ENCODE data around the gene MXD3. TPM values are rescaled to one million over a fixed set of nuclear protein-coding genes. Genes with fewer than 3 reads are reported as not detected.

Gene MXD3
- total RNA-seq, 1 experiment from 2014 or later: 53.3 TPM

DNA sequence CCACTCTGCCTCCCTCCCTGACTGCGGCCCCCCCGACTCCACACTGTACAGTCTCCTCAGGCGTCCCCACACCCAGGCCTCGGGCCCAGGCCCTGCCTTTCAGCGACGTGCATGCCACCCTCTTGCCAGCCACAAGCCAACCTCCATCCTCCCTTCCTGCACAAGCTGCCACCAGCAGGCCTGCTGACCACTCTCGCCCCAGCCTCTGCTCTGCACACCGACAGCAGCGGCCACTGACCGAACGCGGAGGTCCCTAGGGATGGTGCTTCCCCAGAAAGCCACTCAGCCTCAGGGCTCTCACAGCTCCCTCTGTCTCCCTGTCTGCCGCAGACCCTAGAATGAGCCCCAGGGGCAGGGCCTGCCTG lies 21.2 kb upstream of the MXD3 start:
- no peak overlapping the region for H3K4me3 ChIP-seq
- H3K9me3 ChIP-seq: no peaks in the 10 kb centered on the region
- no peaks in the 10 kb centered on the region for H3K27me3 ChIP-seq
- H3K36me3 ChIP-seq: peaks cover 85% of the 10 kb centered on the region
- no peak for DNase-seq

DNA sequence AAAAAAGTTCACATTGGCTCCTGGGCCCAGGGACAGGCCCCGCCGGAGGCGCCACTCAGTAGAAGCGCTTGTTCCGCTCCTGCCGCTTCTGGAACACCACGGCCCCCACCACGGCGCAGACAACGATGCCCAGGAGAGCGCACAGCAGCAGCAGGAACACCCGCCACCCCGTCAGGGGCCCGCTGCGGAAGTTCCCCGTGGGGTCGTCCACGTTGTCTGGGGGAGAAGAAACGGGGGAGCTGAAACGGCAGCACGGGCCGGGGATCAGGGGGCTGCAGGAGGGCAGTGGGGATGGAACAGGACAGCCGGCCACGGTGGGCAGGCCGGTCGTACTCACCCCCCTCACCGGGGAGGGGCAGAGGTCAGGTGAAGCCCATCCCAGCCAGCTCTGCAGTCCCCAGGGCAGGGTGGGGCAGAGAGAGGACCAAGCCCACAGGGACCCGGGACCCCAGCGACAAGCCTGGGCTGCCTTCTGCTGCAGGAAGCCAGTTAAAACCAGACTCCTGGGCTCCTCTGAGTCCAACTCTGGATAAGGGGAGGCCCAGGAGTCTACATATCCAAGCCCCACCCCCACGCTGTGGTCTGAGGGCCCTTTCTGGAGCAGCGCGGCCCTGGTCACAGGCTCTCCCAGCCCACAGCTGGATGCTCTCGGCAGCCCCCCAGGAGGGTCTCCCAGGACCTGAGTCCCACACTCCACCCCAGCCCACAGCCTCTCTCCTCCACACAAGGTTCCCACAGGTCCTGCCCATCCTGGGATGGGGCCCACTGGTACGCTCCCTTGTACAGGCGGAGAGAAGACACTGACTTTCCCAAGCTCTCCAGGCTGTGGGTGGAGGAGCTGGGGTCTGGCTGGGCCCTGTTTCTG lies 20.6 kb upstream of the MXD3 start:
- H3K36me3 ChIP-seq: peaks cover 79% of the 10 kb centered on the region
- DNase-seq: no peak

DNA sequence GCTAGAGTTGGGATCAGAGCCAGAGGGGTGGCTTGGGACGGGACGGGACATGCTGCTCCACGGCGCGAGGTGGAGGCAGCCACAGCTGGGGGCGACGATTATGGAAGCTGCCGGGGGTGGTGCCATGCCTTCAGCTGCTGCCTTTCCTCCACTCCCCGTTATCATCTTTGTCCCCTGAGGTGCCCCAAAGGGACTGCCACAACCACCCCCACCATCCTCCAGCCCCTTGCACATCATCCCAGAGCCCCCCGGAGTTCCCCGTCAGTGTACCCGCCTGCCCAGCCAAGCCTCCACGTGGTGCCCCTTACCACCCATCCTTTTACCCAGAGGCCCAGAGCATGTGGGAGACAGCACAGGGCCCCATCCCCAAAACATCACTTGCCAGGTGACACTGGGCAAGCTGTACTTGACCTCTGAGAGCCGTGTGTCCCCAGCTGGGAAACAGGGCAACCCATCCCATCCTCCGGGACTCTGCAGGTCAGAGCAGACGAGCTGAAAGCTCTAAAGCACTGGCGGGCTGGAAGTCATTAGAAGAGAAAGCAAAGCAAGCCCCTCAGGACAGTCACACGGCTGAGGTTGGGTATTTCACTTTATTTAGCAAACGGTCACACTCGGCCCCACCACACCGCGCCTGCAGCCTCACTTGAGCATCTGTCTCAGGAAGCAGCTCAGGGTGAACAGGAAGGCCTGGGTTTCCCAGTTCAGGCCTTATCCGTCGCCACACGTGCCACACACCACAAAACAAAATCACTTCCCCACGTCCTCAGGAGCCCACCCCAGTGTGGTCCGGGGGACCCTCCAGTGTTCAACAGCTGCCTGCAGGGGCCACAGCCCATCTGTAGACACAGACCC lies 19.5 kb upstream of the MXD3 start:
- Histone ChIP-seq H3K27me3 (no peaks in the 10 kb centered on the region), H3K36me3 (peaks cover 74% of the 10 kb centered on the region), H3K4me3 (no peak overlapping the region), H3K9me3 (no peaks in the 10 kb centered on the region)
- no peak for DNase-seq

More for the DNA sequence above, 20.6 kb upstream of the MXD3 start:
- Histone ChIP-seq H3K27me3 (no peaks in the 10 kb centered on the region), H3K4me3 (no peak overlapping the region), H3K9me3 (no peaks in the 10 kb centered on the region)

DNA sequence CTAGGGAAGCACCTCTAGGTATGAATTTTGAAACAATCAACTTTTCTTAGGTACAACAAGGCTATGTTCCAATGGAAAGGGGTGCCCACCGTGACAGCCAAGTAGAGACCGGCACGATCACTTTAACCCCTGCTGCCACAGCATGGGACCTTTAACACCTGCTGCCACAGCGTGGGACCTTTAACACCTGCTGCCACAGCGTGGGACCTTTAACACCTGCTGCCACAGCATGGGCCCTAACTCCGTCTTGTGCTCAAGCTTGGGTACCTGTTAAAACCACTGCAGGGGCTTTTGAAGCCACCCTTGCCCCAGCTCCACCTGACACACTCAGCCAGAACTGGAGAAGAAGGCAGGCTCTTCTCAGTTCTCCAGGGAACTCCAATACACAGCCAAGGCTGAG lies 18.2 kb upstream of the MXD3 start:
- Histone ChIP-seq H3K27me3 (no peaks in the 10 kb centered on the region), H3K36me3 (peaks cover 70% of the 10 kb centered on the region)

DNA sequence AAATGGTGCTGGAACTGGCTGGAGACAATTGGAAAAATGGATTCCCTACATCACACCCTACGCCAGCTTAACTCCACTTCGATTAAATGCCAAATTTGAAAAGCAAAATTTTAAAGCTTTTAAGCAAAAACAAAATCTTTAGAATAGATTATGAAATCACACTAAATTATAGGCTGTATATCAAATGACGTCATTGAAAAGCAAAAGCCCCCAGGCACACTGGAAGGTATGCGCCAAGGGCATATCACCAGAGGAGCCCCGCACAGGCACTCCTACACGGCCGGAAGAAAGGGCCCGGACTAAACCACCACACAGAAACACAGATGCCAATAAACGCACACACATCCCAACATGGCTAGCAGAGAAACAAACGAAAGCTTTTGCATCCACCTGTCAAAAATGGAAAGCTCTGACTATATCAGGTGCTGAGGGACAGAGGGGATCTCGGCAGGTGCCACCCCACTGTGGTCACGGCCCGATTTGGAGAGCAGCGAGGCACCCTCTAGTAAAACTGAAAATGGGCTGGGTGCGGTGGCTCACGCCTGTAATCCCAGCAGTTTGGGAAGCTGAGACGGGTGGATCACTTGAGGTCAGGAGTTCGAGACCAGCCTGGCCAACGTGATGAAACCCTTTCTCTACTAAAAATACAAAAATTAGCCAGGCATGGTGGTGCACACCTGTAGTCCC lies 17.0 kb upstream of the MXD3 start:
- Histone ChIP-seq H3K4me3 (no peak overlapping the region), H3K36me3 (peaks cover 63% of the 10 kb centered on the region), H3K27me3 (no peaks in the 10 kb centered on the region), H3K9me3 (no peaks in the 10 kb centered on the region)
- no peak for DNase-seq

More for the DNA sequence above, 18.2 kb upstream of the MXD3 start:
- H3K4me3 ChIP-seq: no peak overlapping the region
- DNase-seq: no peak
- no peaks in the 10 kb centered on the region for H3K9me3 ChIP-seq

DNA sequence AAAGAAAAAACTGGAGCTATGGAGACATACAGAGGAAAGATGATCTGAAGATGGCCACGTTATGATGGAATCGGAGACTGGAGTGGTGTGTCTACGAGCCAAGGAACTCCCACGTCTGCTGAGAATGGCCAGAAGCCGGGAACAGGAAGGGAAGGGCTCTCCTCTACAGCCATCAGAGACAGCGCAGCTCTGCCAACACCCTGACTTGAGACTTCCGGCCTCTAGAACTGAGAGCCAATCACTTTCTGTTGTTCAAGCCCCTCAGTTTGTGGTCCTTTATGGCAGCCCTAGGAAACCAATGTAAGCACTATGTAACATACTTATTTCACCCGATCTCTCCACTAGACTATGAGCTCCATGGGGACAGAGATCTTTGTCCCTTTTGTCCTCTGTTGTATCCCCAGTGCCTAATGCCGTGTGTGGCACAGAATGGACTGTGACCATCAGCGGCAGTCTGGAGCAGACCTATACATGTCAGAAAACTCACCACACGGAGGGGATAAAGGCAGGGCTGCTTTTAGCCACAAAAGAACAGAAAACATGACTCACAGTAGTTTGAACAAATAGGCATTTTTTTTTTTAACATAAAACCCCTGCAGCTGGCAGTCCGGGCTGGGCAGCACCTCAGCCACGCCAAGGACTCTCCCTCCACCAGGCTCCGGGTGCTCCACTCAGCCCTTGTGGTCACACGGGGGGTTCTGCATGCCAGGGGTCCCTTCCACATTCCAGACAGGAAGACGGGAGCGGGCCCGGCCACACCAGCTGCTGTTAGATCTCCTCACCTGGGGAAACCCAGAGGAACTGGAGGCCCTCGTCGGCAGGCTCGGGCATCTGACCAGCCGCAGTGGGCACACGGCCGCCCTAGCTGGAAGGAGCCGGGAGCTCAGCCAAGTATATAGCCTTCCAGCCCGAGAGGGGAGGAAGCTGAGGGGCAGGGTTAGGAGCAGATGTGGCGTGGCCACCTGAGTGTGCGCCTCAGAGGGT lies 16.1 kb upstream of the MXD3 start:
- H3K27me3 ChIP-seq: no peaks in the 10 kb centered on the region
- no peaks in the 10 kb centered on the region for H3K9me3 ChIP-seq
- peaks cover 55% of the 10 kb centered on the region for H3K36me3 ChIP-seq
- DNase-seq: peak; percentile 91
- peak overlapping the region; percentile 18 for H3K4me3 ChIP-seq

DNA sequence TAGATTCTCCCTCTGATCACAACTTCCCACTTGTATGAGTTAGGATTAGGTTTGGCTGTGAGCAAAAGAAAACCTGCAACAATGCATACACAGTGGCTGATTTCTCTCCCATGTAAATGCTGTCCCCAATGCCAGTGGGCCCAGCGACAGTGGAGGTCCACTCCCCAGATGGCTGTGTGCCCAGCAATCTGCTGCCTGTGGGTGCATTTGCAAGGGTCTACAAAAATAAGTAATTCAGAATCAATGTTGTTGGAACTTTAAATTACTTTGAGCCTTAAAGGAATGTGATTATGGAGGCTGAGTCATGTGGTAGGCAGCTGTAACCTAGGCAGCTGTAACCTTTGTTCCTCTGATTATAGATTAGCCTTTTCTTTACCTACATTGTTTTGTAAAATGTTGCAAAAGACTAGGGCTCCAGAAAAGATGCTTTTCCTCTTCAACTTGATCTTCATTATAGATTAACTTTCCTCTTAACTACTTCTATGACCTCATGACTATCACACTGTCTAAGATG lies 14.2 kb upstream of the MXD3 start:
- H3K4me3 ChIP-seq: no peak overlapping the region
- H3K27me3 ChIP-seq: no peaks in the 10 kb centered on the region
- H3K36me3 ChIP-seq: peaks cover 45% of the 10 kb centered on the region
- no peak for DNase-seq
- H3K9me3 ChIP-seq: no peaks in the 10 kb centered on the region

DNA sequence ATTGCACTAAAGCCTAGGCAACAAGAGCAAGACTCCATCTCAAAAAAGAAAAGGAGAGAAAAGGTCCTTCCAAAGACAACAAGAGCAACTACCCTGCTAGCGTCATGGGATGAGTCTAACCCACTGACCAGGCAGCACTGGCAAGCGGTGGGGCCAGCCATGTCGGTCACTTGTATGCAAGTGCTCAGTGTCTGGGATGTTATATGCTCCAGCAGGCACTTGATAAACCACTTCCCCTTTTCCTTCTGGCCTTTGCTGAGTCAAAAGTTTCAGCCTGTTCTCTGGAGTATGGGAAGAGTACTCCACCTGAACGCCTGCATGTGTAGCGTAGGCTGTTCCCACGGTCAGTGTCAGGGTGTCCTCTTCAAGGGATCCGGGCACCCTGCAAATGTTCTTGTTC lies 9.2 kb upstream of the MXD3 start:
- Histone ChIP-seq H3K9me3 (no peaks in the 10 kb centered on the region), H3K4me3 (no peak overlapping the region), H3K27me3 (no peaks in the 10 kb centered on the region), H3K36me3 (peaks cover 35% of the 10 kb centered on the region)
- no peak for DNase-seq

DNA sequence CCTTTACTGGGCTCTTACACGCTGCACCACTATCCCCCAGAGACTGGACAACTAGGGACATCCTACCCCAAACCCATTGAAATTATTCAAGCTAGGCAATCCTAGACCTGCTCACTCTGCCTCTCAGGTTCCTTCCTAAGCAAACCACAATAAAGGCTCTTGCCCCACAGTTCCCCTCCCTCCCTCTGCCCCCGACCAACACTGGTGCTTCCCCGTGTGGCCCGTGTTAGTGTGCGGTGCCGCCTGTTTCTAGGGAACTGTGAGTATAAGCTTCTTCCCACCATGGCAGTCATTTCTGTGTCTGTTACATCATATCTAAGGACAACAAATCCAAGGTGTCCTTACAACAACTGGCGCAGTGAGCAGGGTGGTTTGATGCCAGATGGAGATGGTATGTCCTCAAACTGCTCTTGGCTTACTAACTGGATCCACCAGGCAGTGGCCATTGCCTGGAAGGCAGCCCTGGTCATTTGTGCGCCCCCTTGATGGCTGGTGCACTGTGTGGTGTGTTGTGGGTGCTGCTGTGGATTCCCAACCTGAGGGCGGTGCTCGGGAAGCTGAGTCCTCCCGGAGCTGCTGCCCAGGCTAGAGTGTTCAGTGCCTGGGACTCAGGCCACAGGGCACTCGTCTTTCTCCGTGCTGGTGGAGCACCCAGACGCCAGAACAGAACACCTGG lies 8.4 kb upstream of the MXD3 start:
- no peak overlapping the region for H3K4me3 ChIP-seq
- H3K36me3 ChIP-seq: peaks cover 27% of the 10 kb centered on the region
- no peak for DNase-seq
- no peaks in the 10 kb centered on the region for H3K9me3 ChIP-seq
- H3K27me3 ChIP-seq: no peaks in the 10 kb centered on the region

DNA sequence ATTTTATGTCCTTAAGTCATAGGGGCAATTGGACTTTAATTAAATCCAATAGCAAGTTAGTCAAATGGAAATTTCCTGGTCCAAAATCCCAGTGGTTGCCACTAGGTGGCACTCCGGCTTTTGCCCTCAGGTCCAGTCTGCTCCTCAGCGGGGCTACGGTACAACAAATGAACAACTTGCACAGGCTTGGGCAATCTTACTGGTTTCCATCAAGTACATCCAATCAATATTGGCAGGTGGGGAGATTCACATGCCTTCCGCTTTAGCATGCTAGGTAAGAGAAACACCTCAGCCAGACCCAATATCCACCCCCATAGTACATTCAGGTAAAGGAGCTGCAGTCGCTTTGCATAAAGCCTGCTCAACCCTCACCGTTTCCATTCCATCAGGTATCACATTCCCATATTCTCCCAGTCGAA lies 6.3 kb upstream of the MXD3 start:
- Histone ChIP-seq H3K9me3 (no peaks in the 10 kb centered on the region), H3K36me3 (peaks cover 20% of the 10 kb centered on the region), H3K27me3 (no peaks in the 10 kb centered on the region), H3K4me3 (no peak overlapping the region)
- peak; percentile 74 for DNase-seq

DNA sequence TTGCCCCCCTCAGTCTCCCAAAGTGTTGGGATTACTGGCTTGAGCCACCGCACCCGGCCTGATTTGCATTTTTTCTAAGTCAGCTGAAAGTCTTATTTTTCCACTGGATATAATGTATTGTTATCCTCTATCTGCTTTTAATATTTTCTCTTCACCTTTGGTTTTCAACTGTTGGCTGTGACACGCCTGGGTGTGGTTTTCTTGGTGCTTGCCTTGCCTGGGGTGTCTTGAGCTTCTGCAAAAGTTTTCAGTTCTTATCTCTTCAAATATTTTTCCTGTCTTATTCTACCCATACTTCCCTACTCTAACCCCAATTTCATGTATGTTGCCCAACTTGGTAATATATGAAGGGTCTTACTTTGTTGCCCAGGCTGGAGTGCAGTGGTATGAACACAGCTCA lies 4.3 kb upstream of the MXD3 start:
- no peak for DNase-seq
- Histone ChIP-seq H3K27me3 (no peaks in the 10 kb centered on the region), H3K4me3 (no peak overlapping the region), H3K36me3 (peaks cover 17% of the 10 kb centered on the region), H3K9me3 (no peaks in the 10 kb centered on the region)

DNA sequence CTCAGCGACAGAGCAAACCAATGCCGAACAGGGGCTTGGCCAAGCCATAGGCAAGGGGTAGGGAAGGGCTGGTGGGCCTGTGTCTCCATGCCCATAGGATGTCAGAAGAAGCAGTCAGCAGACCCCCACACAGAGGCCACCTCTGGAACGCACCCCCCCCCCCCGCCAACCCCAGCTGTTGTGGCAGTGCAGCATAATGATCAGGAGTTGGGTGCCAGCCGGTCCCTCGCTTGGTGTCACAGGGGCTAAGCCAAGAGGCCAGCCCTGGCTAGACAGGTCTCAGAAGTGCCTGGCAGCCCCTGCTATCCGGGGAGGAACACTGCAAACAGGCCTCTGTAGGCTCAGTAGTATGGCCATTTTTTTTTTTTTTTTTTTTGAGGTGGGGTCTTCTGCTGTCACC lies 3.7 kb upstream of the MXD3 start:
- DNase-seq: no peak
- Histone ChIP-seq H3K27me3 (no peaks in the 10 kb centered on the region), H3K9me3 (no peaks in the 10 kb centered on the region), H3K36me3 (peaks cover 19% of the 10 kb centered on the region), H3K4me3 (no peak overlapping the region)

DNA sequence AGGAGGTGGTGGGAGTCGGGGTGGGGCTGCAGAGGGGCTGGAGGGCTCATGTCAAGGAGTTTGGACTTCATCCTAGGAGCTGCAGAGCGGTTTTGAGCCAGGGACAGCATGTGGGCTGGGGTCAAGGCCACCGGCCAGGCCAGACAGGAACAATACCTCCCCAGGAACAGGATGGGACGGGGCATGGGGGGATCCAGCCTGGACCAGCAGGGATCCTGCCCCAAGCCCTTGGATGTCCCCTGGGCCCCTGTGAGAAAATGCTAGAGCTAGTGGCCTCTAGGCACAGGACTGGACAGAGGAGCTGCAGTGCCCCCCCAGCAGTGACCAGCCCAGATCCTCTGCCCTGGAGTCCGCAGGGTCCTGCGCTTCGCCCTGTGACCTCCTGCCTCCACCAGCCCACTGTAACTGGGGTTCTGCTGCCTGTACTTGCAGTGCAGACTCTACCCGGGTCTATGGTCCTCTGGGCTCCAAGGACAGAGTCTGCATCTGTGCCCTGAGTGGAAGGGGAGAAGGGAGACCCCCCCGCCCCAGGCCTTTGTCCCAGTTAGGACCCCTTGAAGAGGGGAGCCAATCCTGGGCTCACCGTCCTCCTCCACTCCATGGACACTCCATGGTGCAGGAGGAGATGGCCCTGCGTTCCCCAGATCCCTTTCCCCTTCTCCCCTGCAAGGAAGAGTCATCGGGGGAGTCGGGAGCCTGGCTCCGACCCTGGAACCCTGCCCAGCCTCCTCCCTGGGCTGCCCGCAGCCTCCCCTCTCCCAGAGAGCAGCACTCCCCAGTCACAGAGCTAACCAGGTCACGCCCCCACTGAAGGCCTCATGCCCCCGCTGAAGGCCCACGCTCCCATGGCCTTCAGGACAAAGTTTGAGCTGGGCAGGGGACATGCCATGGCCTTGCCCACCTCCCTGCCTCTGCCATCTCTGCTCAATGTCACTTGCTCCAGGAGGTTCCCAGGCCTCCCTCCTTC lies 3.0 kb upstream of the MXD3 start:
- Histone ChIP-seq H3K9me3 (no peaks in the 10 kb centered on the region), H3K4me3 (no peak overlapping the region), H3K27me3 (no peaks in the 10 kb centered on the region), H3K36me3 (peaks cover 26% of the 10 kb centered on the region)
- no peak for DNase-seq

DNA sequence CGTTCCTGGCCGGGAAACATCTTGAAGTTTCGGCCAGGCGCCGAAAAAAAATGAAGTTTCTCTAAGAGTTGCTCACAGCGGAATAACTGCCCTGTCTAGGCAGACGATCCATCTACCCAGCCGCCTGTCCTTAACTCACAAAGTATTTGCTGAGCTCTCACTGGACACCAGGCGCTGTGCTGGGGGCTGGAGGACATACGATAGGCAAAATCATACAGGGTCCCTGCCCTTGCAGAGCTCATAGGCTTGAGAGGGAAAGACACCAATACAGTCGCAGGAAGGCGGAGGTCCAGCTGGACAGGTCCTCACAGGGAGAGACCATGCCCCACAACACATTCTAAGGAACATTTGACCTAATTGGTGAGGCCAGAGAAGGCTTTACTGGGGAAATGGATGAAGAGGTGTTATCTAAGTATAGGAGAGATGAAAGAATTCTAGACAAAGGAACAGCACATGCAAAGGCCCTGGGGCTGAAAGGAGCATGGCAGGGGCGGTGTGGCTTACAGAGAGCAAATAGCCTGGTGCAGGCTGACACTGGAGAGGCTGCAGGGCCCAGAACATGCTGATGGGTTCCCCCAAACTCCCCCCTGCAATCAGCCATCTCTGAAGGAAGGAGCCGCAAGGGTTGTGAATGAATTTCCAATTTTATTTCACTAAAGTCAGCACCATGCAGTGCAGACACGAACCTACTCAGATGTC lies 2.0 kb upstream of the MXD3 start:
- Histone ChIP-seq H3K4me3 (no peak overlapping the region), H3K27me3 (no peaks in the 10 kb centered on the region), H3K36me3 (peaks cover 36% of the 10 kb centered on the region), H3K9me3 (no peaks in the 10 kb centered on the region)
- DNase-seq: no peak
